ENCODE results near the gene TMPRSS11B.
"Not testable (repeated sequence)": the region's sequence is repeated elsewhere in the genome, so short reads cannot be mapped to it uniquely, and the experiment has no call there.

The TMPRSS11B gene

DNA sequence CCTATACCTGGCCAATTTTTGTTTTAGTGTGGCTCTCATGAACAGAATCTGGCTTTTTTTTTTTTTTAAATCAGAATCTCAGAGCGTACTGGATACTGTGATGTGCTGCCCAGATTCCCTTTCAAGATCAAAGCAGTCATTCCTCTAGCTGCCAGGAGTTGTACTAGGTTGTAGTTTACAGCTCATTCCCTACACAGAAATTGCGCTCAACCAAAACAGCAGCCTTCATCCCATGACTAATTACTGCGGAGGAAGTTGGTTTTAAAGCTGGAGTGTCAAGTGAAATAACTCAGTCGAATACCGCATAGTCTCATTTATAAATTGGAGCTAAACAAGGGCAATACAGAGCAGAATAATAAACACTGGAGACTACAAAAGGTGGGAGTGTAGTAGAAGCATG lies 12.2 kb upstream of the TMPRSS11B start:
- ATAC-seq (no peak), DNase-seq (no peak)
- H3K4me1 Mint-ChIP-seq, result no peaks in the 10 kb centered on the region
- H3K27ac Mint-ChIP-seq, result no peak overlapping the region
- H3K27me3 Mint-ChIP-seq, result peaks cover 19% of the 10 kb centered on the region
- no peak overlapping the region for H3K4me3 Mint-ChIP-seq
- H3K9me3 Mint-ChIP-seq, result no peaks in the 10 kb centered on the region

DNA sequence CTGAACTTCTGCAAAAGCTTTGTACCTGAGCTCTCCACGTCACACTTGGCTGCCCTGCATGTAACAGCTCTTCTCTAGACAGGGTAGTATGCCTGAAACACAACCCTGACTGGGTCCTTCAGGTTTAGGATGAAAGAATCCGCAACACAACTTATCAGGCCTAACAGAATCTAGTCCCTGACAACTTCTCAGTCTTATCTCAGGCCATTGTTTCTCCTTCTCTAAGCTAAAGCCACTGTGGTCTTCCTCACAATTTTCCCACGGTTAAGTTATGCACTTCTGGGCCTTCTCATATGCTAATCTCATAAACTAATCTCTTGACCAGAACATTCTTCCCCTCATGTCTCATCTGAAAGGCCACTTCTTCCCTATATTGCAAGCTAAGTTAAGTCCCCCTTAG lies 10.8 kb upstream of the TMPRSS11B start:
- H3K4me1 Mint-ChIP-seq, result no peaks in the 10 kb centered on the region
- no peak for ATAC-seq
- H3K27ac Mint-ChIP-seq, result no peak overlapping the region
- H3K27me3 Mint-ChIP-seq, result peaks cover 22% of the 10 kb centered on the region
- DNase-seq, result no peak
- H3K9me3 Mint-ChIP-seq, result no peaks in the 10 kb centered on the region
- no peak overlapping the region for H3K4me3 Mint-ChIP-seq

DNA sequence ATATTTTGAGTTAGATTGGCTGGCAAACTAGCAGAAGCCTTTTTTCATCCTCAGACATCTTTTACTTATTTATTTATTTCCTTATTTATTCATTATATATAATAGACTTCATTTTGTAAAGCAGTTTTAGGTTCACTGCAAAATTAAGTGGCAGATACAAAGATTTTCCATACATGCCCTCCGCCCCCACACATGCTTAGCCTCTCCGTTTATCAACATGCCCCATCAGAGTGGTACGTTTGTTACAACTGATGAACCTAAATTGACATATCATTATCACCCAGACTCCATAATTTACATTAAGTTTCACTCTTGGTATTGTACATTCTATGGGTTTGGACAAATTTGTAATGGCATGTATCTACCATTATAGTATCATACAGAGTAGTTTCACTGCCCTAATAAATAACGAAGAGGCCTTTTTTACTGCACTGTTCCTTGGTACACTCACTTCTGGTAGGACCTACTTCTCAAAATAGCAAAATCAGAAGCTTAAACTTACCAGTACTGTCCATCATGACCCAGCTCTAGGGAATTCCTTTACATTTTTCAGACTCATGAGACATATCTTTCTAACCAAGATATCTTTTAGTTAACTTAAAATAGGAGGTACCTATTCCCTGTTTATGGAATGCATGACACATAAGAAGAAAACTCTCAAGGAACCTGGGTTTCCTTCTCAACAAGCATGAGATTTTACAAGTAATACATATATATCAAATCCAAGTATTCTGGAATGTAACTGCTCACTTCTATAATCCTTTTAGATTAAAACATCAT lies 4.8 kb upstream of the TMPRSS11B start:
- DNase-seq (no peak), ATAC-seq (no peak)
- peaks cover 27% of the 10 kb centered on the region for H3K27me3 Mint-ChIP-seq
- no peak overlapping the region for H3K27ac Mint-ChIP-seq
- H3K4me3 Mint-ChIP-seq, result no peak overlapping the region
- no peaks in the 10 kb centered on the region for H3K9me3 Mint-ChIP-seq
- peaks cover 16% of the 10 kb centered on the region for H3K4me1 Mint-ChIP-seq

DNA sequence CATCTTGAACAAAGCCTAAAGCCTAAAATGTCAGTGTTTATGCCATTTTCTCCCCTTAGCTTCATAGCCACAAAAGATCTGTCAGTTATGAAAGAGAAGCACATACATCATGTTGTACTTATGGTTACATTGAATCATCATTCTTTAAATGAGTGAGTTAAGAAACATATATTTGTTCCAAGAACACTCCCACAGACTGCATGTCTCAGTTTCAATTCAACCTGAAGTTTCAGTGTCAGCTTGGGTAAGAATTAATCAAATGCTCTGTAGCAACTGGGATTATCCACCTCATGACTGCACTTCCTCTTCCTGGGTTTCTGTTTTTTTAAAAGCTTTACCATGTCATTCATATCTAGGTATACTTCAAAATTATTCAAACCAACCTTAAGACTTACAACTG lies 3.9 kb upstream of the TMPRSS11B start:
- Mint-ChIP-seq H3K27ac (peak overlapping the region; percentile 55 to 86), H3K4me1 (peaks cover 16% of the 10 kb centered on the region), H3K4me3 (peak overlapping the region; percentile 52 to 70), H3K9me3 (no peaks in the 10 kb centered on the region), H3K27me3 (peaks cover 30% of the 10 kb centered on the region)
- DNase-seq, result peak; percentile 9 to 14
- ATAC-seq, result peak; percentile 98

DNA sequence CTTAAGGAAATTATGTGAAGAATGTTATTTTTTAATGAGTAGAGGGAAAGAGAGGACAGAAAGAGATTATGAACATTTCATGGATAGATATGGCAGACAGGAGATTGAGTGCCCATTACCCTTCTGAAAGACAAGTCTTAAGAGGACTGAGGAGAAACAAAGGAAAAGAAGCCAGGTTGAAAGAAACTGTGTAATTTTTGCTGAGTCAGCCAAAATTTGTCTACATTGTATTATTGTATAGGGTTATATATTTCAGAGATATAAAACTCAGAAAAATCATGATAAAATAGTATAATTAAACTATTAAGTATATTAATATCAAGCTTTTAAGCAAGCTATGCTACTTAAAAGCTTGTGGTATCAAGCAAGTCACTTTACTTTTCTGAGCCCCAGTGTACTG lies 4.9 kb downstream of the TMPRSS11B start:
- H3K9me3 Mint-ChIP-seq, result peaks cover 0 to 6% of the 10 kb centered on the region in 2 donors
- no peak overlapping the region for H3K4me3 Mint-ChIP-seq

DNA sequence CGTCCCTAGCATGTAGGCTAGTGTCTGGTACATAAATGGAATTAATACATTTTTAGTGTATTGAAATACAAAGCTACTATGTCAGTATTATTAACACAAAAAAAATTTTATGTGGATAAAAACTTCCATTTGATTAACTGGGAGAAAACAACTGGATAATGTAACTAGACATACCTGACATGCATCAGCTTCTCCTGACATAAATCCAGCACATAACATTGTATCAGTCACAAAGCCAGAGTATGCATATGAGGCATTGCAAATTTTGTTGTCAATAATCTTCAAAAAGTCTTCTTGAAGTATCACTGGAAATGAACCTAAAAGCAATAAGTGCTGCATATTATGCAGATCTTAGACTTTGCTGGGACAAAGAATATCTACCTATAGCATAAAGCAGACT lies 16.9 kb downstream of the TMPRSS11B start:
- ATAC-seq (no peak), DNase-seq (no peak)
- Mint-ChIP-seq H3K27ac (no peak overlapping the region), H3K9me3 (no peaks in the 10 kb centered on the region), H3K27me3 (peaks cover 8% of the 10 kb centered on the region), H3K4me1 (no peaks in the 10 kb centered on the region), H3K4me3 (no peak overlapping the region)

More for the DNA sequence above, 4.9 kb downstream of the TMPRSS11B start:
- H3K27me3 Mint-ChIP-seq, result peaks cover 46% of the 10 kb centered on the region
- no peak for ATAC-seq
- no peaks in the 10 kb centered on the region for H3K4me1 Mint-ChIP-seq
- DNase-seq, result no peak
- no peak overlapping the region for H3K27ac Mint-ChIP-seq

DNA sequence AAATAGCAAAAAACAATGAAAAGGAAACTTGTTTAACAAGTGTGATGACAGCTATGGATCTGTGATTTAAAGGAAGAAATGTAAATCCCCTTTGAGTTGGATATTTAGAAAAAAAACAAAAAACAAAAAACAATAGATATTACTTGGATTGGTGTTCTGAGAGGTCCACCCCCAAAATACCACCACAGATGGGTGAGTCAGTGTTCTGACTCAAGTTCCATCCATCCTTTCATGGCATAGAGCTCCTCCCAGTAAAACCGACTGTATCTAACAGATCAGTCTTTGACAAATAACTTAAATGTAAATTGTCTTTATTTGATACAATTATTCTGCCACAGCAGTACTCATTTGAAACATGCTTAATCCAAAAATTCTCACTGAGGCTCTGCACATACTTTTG lies 27.4 kb downstream of the TMPRSS11B start:
- ATAC-seq (no peak), DNase-seq (no peak)
- peaks cover 0 to 4% of the 10 kb centered on the region in 2 donors for H3K9me3 Mint-ChIP-seq
- no peak overlapping the region for H3K4me3 Mint-ChIP-seq
- no peaks in the 10 kb centered on the region for H3K4me1 Mint-ChIP-seq
- H3K27ac Mint-ChIP-seq, result no peak overlapping the region
- peaks cover 43% of the 10 kb centered on the region for H3K27me3 Mint-ChIP-seq

DNA sequence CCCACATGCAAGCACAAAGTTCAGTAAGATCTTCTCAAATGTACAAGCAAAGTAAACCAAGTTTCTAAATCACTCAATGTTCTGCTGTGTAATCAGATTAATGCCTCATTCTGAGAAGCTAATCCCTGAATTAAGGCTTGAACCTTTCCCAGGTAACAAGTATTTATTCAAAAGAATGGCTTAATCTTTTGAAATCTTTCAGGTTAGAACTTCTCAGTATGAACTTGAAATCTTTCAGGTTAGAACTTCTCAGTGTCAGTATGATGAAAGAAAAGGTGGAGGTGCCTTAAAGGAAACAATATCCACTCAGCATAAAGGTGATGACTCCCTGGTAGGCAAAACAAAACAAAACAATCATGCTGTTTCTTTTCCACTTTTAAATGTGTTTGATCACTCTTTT lies 29.0 kb downstream of the TMPRSS11B start:
- no peak for ATAC-seq
- H3K27ac Mint-ChIP-seq, result no peak overlapping the region
- no peak overlapping the region for H3K4me3 Mint-ChIP-seq
- peaks cover 0 to 4% of the 10 kb centered on the region in 2 donors for H3K9me3 Mint-ChIP-seq
- H3K27me3 Mint-ChIP-seq, result peaks cover 40% of the 10 kb centered on the region
- DNase-seq, result no peak
- H3K4me1 Mint-ChIP-seq, result no peaks in the 10 kb centered on the region

DNA sequence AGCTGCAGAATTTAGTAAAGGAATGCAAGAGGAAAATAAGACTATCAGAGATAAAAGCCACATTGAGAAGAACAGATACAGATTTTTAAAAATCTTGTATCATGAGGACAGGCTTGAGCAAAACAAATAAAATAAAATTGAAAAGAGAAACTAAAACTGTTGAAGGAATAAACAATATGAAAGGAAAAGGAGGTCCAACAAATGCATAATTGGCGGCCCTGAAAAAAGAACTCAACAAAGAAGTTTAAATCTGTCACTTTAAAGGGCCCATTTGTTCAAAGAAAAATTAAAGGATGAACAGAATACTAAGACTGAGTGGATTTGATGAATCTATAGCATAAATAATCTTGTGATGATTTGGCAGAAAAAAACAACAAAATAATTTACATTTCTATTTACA lies 36.5 kb downstream of the TMPRSS11B start:
- no peak for ATAC-seq
- H3K27me3 Mint-ChIP-seq, result peaks cover 8% of the 10 kb centered on the region
- H3K4me1 Mint-ChIP-seq, result no peaks in the 10 kb centered on the region
- peaks cover 9 to 26% of the 10 kb centered on the region in 2 donors for H3K9me3 Mint-ChIP-seq
- no peak for DNase-seq
- no peak overlapping the region for H3K4me3 Mint-ChIP-seq
- no peak overlapping the region for H3K27ac Mint-ChIP-seq

DNA sequence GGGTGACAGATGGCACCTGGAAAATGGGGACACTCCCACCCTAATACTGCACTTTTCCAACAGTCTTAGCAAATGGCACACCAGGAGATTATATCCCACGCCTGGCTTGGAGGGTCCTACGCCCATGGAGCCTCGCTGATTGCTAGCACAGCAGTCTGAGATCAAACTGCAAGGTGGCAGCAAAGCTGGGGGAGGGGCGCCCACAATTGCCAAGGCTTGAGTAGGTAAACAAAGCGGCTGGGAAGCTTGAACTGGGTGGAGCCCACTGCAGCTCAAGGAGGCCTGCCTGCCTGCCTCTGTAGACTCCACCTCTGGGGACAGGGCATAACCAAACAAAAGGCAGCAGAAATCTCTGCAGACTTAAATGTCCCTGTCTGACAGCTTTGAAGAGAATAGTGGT lies 51.2 kb downstream of the TMPRSS11B start:
- H3K4me1 Mint-ChIP-seq, ATAC-seq: not testable (repeated sequence)

DNA sequence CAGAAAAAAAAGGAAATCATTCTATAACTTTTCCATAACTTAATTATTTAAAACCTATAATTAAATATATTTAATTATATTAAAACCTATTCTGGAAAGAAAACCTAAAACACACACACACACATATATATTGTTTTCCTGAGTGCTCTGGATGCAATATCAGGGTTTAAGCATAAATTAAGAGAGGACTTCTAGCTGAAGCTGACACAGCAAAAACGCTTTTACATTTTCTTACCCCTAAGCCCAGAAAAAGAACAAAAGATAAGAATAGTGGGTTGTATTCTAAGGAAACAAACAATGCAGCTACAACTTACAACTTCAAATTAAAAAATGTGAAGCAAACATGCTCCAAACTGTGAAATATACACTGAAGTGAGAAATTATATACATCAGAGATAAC lies 52.3 kb downstream of the TMPRSS11B start:
- Mint-ChIP-seq H3K27ac (no peak overlapping the region), H3K4me1 (no peaks in the 10 kb centered on the region), H3K27me3 (peaks cover 21% of the 10 kb centered on the region), H3K4me3 (no peak overlapping the region), H3K9me3 (peaks cover 0 to 7% of the 10 kb centered on the region in 2 donors)
- DNase-seq, result no peak
- no peak for ATAC-seq

More for the DNA sequence above, 51.2 kb downstream of the TMPRSS11B start:
- not testable (repeated sequence) for H3K27ac Mint-ChIP-seq, H3K9me3 Mint-ChIP-seq, DNase-seq, H3K4me3 Mint-ChIP-seq
- peaks cover 20% of the 10 kb centered on the region for H3K27me3 Mint-ChIP-seq

DNA sequence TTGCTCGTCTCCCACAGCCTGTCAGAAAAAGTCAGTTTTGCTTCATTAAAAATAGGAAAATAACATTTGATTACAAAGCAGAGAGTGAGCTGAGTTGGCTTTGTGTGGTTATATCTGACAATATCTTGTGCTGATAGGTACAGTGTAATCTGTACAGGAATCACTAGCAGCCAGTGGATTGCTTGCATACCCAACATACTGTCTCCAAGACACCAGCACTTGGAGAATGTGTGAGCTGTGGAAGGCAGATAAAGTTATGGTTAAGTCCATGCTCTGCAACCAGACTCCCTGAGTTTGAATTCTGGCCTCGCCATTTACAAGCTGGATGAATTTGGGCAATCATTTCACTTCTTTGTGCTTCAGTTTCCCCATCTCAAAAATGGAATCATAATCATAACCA lies 58.3 kb downstream of the TMPRSS11B start:
- no peak for DNase-seq
- Mint-ChIP-seq H3K4me3 (no peak overlapping the region), H3K27me3 (peaks cover 24% of the 10 kb centered on the region), H3K27ac (no peak overlapping the region), H3K4me1 (no peaks in the 10 kb centered on the region), H3K9me3 (no peaks in the 10 kb centered on the region)
- ATAC-seq, result no peak

DNA sequence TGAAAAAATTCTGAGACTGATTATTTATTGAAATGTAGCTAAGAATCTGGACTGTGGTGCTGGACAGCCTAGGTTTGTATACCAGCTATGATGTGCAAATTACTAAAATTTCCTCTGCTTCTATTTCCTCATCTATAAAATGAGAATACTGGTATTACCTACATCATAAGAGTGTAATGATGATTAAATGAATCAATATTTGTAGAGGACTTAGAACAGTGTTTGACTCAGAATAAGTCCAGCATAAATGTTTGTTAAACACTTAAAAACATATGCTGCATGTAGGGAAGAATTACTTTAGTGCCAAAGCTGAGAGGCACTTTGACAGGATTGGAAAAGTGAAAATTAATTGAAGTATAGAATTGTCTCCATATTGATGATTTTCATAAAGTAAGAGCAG lies 60.6 kb downstream of the TMPRSS11B start:
- no peak for DNase-seq
- H3K27me3 Mint-ChIP-seq, result peaks cover 22% of the 10 kb centered on the region
- H3K9me3 Mint-ChIP-seq, result no peaks in the 10 kb centered on the region
- no peak overlapping the region for H3K4me3 Mint-ChIP-seq
- H3K4me1 Mint-ChIP-seq, result no peaks in the 10 kb centered on the region
- H3K27ac Mint-ChIP-seq, result no peak overlapping the region
- ATAC-seq, result no peak

DNA sequence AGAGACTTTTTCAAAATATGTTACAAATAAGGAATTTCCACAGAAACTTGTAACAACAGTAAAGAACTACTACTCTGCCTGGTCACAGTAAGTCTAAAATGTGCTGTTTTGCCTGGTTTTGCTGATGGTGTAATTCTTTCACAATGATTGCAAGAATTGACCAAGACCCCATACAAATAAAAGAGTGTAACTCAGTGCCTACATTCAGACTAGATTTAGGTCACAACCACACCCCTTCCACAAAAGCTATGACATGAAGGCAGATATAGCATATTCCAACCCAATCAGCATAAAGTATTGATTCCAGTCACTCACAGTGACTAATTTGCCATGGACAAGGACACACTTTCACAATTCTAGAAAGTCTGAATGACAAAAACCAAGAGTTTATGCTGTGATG lies 62.1 kb downstream of the TMPRSS11B start:
- H3K4me3 Mint-ChIP-seq, result no peak overlapping the region
- no peak overlapping the region for H3K27ac Mint-ChIP-seq
- no peaks in the 10 kb centered on the region for H3K4me1 Mint-ChIP-seq
- H3K27me3 Mint-ChIP-seq, result peaks cover 15% of the 10 kb centered on the region
- no peaks in the 10 kb centered on the region for H3K9me3 Mint-ChIP-seq
- ATAC-seq (no peak), DNase-seq (no peak)

DNA sequence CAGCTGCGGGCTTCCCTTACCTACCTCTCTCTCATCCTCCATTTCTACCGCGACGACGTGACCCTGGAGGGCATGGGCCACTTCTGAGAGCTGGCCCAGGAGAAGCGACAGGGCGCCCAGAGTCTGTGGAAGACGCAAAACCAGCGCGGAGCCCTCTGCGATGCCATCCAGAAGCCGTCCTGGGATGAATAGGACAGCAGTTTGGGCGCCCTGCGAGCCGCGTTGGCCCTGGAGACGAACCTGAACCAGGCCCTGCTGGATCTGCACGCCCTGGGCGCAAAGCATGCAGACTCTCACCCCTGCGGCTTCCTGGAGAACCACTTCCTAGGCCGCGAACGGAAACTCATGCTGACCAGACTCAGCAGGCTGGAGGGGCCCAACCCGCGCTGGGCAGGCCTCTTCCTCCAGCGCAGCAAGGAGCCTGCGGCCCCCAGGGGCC lies 63.1 kb downstream of the TMPRSS11B start:
- DNase-seq, result no peak

DNA sequence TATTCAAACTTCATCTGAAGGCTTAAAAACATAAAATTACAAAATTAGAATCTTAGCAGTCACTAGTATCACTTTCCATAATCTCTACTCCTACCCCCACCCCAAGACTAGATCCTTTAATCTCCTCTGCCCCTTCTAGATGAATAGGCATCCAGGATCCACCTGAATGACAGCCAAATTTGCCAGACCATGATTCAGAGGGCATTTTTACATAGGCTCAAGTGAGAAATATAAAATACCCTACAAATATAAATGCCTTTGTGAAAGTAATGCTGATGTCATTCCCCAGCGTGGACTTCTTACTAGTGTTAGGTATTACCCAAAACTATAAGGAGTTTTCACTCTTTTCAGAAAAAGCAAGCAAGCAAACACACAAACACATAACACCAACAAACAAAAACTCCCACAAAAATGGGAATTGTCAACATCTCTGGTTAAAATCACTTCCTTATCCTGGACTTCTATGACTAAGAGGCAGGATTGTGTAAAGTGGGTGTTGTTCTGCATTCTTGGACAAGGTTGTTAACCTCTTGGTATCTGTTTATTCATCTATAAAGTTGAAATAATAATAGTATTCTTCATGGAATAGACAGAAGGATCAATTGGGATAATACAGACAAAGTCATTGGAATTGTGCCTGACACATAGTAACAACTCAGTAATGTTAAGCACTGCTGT lies 64.5 kb downstream of the TMPRSS11B start:
- H3K4me1 Mint-ChIP-seq, result no peaks in the 10 kb centered on the region
- no peak overlapping the region for H3K4me3 Mint-ChIP-seq
- DNase-seq (no peak), ATAC-seq (no peak)
- H3K9me3 Mint-ChIP-seq, result no peaks in the 10 kb centered on the region
- H3K27ac Mint-ChIP-seq, result no peak overlapping the region
- H3K27me3 Mint-ChIP-seq, result peaks cover 34% of the 10 kb centered on the region

More for the DNA sequence above, 63.1 kb downstream of the TMPRSS11B start:
- Mint-ChIP-seq H3K4me1 (no peaks in the 10 kb centered on the region), H3K4me3 (no peak overlapping the region), H3K9me3 (no peaks in the 10 kb centered on the region), H3K27ac (no peak overlapping the region), H3K27me3 (peaks cover 23% of the 10 kb centered on the region)
- no peak for ATAC-seq

All from stimulated activated naive CD8-positive, alpha-beta T cell treated with anti-CD3 and anti-CD28 coated beads, Interleukin-15, amount 100 ng/mL, for 72 hours (primary cell).